Measurements from ENCODE around the gene RASSF7. TPM values are rescaled to one million over a fixed set of nuclear protein-coding genes. Genes with fewer than 3 reads are reported as not detected.

RASSF7 gene
- total RNA-seq, 1 experiment from 2014 or later, result 36.2 TPM

DNA sequence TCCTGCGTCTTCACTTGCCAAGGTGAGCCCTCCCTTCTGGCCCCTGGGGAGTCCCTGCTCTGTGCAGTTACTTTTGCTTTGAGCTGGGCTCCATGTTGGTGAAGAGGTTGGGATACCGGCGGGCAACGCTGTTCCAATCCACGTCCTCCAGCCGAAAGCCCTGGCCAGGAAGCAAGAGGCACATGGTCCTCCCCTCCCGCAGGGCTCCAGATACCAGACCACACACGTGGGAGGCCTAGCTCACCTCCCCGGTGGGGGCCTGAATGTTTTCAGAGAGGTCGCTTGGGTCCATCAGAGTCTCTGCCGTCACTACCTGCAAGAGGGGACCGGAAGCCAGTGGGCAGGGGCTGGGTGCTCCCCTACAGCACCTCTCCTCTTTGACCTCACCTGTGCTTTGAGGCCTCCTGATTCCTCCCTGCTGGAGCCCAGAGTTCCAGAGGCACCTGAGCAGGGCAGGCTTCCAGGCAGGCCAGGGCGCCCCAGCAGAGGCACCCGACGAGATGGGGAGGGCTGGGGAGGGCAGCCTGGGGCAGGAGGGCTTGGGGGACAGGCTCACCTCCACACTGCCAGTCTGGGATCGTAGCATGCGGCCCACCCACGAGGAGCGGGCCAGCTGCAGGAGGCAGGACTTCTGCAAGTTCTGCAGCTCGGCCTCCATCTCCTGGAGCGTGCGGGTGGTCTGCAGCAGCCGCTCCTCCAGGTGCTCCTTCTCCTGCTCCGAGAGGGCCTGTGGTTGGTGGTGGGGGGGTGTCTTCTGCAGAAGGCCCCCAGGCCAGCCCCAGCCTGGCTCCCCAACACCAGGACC, 3.2 kb upstream of the RASSF7 start:
- Histone ChIP-seq H4K20me1 (ENCODE audit: insufficient read depth) (no peaks in the 10 kb centered on the region; the same call in 1 of the 2 replicates), H3K27me3 (ENCODE audit: insufficient read depth, low read depth) (no peaks in the 10 kb centered on the region), H3K4me2 (no peak overlapping the region), H3F3A (ENCODE audit: insufficient read depth, low read depth) (peaks cover 11% of the 10 kb centered on the region; the same call in 1 of the 2 replicates), H3K9me2 (ENCODE audit: insufficient read depth) (no peaks in the 10 kb centered on the region), H3K4me3 (no peak overlapping the region), H3K27ac (no peak overlapping the region), H3K9me3 (ENCODE audit: insufficient read depth, low read depth) (no peaks in the 10 kb centered on the region), H2AFZ (no peak overlapping the region), H3K4me1 (replicated peaks; ENCODE audit: insufficient read depth) (no peaks in the 10 kb centered on the region), H3K36me3 (ENCODE audit: low read depth) (no peaks in the 10 kb centered on the region), H3K79me2 (ENCODE audit: low read depth) (peaks cover 10% of the 10 kb centered on the region; the same call in 1 of the 2 replicates)
- no peak for TF ChIP-seq EZH2 (IDR thresholded peaks at IDR 0.05; ENCODE audit: low read depth)
- TF ChIP-seq, protein P1, sequence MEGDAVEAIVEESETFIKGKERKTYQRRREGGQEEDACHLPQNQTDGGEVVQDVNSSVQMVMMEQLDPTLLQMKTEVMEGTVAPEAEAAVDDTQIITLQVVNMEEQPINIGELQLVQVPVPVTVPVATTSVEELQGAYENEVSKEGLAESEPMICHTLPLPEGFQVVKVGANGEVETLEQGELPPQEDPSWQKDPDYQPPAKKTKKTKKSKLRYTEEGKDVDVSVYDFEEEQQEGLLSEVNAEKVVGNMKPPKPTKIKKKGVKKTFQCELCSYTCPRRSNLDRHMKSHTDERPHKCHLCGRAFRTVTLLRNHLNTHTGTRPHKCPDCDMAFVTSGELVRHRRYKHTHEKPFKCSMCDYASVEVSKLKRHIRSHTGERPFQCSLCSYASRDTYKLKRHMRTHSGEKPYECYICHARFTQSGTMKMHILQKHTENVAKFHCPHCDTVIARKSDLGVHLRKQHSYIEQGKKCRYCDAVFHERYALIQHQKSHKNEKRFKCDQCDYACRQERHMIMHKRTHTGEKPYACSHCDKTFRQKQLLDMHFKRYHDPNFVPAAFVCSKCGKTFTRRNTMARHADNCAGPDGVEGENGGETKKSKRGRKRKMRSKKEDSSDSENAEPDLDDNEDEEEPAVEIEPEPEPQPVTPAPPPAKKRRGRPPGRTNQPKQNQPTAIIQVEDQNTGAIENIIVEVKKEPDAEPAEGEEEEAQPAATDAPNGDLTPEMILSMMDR (conservative IDR thresholded peaks at IDR 0.05), result no peak
- no TSS peak for BruUV-seq (replicated peaks)
- no peak for DNase-seq
- ChIA-PET POLR2A (ENCODE audit: unreplicated experiment) (no interaction called here), CTCF (no interaction called here)
- intact Hi-C loops (cut with micrococcal nuclease; ENCODE audit: unreplicated experiment), result no loop called here

DNA sequence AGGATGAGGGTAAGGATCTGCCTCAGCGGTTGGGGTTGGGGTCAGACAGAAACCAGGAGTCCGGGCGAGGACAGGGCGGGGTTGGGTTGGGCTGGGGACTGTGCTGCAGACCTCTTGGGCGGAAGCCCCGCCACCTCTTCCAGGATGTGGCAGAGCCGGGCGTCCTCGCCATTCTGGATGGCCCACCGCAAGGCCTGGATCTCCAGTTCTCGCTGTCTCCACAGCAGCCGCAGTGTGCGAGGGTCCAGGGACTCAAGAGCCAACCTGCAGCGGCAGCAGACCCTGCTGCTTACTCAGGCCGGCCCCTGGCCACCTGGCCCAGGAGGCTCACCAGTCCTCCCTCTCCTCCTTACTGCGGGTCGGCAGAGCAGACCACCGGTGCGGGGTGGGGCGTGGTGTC, 2.3 kb upstream of the RASSF7 start:
- BruUV-seq (replicated peaks), result no TSS peak
- H3K4me3 ChIP-seq, result no peak overlapping the region
- TF ChIP-seq, protein P1 (conservative IDR thresholded peaks at IDR 0.05), result no peak
- no peak for TF ChIP-seq EZH2 (IDR thresholded peaks at IDR 0.05; ENCODE audit: low read depth)
- H3K9me2 ChIP-seq (ENCODE audit: insufficient read depth), result no peaks in the 10 kb centered on the region
- H3F3A ChIP-seq (ENCODE audit: insufficient read depth, low read depth), result peaks cover 11% of the 10 kb centered on the region; the same call in 1 of the 2 replicates
- intact Hi-C loops (cut with micrococcal nuclease; ENCODE audit: unreplicated experiment), result no loop called here
- H3K4me2 ChIP-seq, result no peak overlapping the region
- no peaks in the 10 kb centered on the region for H3K9me3 ChIP-seq (ENCODE audit: insufficient read depth, low read depth)
- POLR2A ChIA-PET (ENCODE audit: unreplicated experiment), result no interaction called here
- peaks cover 10% of the 10 kb centered on the region; the same call in 1 of the 2 replicates for H3K79me2 ChIP-seq (ENCODE audit: low read depth)
- no peaks in the 10 kb centered on the region; the same call in 1 of the 2 replicates for H4K20me1 ChIP-seq (ENCODE audit: insufficient read depth)
- no peaks in the 10 kb centered on the region for H3K36me3 ChIP-seq (ENCODE audit: low read depth)
- H3K4me1 ChIP-seq (replicated peaks; ENCODE audit: insufficient read depth), result no peaks in the 10 kb centered on the region
- no peak overlapping the region for H3K27ac ChIP-seq
- H3K27me3 ChIP-seq (ENCODE audit: insufficient read depth, low read depth), result no peaks in the 10 kb centered on the region
- DNase-seq, result no peak
- CTCF ChIA-PET, result no interaction called here
- H2AFZ ChIP-seq, result no peak overlapping the region

DNA sequence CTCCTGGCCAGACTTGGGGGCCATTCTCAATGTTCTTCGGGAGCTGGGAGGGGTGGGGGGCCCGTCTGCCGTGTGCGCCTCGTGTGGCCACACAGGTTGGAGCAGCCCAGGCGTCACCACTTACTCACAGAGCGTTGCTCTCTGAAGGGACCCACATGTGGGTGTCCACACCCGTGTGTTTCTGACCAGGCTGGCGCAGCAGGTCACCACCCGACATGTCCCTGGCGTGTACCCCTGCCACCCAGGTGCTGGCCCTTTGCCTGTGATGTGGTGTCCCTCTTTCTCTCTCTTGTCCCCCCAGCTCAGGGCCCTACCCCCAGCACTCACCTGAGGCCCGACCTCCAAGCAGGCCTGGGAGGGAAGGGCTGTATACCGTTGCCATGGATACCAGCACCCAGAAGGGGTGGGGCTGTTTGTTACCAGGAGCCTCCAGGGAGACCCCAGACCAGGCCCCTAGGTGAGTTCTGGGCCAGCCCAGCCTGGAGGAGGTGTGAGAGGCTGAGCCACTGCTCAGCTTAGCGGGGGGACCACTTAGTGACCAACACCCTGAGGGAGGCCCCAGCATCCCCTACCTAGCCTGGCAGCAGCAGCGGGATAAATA, 1.6 kb upstream of the RASSF7 start:
- Histone ChIP-seq H2AFZ (no peak overlapping the region), H3K9me2 (ENCODE audit: insufficient read depth) (no peaks in the 10 kb centered on the region), H4K20me1 (ENCODE audit: insufficient read depth) (no peaks in the 10 kb centered on the region; the same call in 1 of the 2 replicates), H3K36me3 (ENCODE audit: low read depth) (no peaks in the 10 kb centered on the region), H3K27ac (no peak overlapping the region), H3F3A (ENCODE audit: insufficient read depth, low read depth) (peaks cover 11% of the 10 kb centered on the region; the same call in 1 of the 2 replicates), H3K79me2 (ENCODE audit: low read depth) (peaks cover 10% of the 10 kb centered on the region; the same call in 1 of the 2 replicates), H3K27me3 (ENCODE audit: insufficient read depth, low read depth) (no peaks in the 10 kb centered on the region), H3K4me3 (no peak overlapping the region), H3K9me3 (ENCODE audit: insufficient read depth, low read depth) (no peaks in the 10 kb centered on the region), H3K4me2 (no peak overlapping the region), H3K4me1 (replicated peaks; ENCODE audit: insufficient read depth) (no peaks in the 10 kb centered on the region)
- no peak for DNase-seq
- ChIA-PET CTCF (interaction anchor here (0.5 kb wide), 1 partner anchor 1273 kb away, joined by 9 read pairs; no protein-coding TSS in a partner anchor), POLR2A (ENCODE audit: unreplicated experiment) (interaction anchor here (0.6 to 0.7 kb wide), 2 partner anchors 16 to 20 kb away, joined by 3 to 7 read pairs; no protein-coding TSS in a partner anchor)
- no TSS peak for BruUV-seq (replicated peaks)
- TF ChIP-seq, protein P1 (conservative IDR thresholded peaks at IDR 0.05), result no peak
- no peak for TF ChIP-seq EZH2 (IDR thresholded peaks at IDR 0.05; ENCODE audit: low read depth)
- intact Hi-C loops (cut with micrococcal nuclease; ENCODE audit: unreplicated experiment), result no loop called here
